Activated CD4-positive, alpha-beta T cell treated with anti-CD3 and anti-CD28 coated beads for 24 hours (primary cell): Measurements from ENCODE around the gene PCF11.
"Not testable (repeated sequence)": the region's sequence is repeated elsewhere in the genome, so short reads cannot be mapped to it uniquely, and the experiment has no call there.

Source experiments
- DNase-seq, 2 donors: peaks; one replicate each; pipeline ENCODE4 v3.0.0-alpha.2; 2020; ENCODE audit warnings: low read depth in 2 of 2

The PCF11 gene

DNA sequence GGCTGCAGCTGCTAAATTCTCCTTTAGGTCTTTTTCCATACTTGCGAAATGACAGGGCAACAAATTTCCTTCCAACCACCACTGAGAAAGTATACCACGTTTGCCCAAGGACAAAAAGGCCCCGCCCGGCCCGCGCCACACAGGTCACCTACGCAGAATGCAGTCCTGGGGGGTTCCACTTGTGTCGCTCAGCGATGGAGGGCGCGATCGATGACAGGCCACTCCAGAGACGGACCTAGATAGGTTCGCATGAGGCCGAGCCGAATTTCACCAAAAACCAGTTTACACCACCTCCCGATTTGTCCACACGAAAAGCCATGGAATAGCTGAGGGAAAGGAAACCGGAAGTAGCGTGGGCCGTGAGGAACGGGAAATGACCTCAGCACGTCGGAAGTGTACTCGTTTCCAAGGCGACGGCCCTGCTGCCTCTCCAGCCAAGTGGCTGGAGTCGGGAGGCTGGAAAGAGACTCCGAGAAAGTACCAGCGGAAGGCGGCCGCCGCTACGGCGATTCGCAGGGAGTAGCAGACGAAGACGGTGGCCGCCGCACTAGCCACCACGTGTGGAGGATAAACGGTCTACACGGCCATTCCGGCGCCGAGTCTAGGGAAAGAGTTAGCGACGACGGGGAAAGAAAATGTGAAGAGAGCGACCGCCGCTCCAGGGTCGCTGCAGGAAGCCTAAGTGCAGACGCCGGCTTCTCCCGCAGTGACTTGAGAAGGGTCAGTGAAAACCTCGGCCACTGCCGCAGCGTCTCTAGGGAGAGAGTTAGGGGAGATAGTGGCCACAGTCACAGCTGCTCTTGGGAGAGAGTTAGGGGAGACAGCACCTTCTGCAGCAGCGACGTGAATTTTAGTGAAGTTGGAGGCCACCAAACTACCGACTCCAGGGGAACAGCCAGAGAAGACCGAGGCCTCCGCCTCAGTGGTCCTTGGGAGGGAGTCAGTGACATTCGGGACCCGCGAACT lies 36.7 kb downstream of the PCF11 start, which contains the start of gene ANKRD42:
Gene ANKRD42 (plus strand): TSS at position 398 of the 966 bp plus-strand sequence. CDS start 959 bp downstream, outside the sequence.
- peak; percentile 72 to 80 for DNase-seq

DNA sequence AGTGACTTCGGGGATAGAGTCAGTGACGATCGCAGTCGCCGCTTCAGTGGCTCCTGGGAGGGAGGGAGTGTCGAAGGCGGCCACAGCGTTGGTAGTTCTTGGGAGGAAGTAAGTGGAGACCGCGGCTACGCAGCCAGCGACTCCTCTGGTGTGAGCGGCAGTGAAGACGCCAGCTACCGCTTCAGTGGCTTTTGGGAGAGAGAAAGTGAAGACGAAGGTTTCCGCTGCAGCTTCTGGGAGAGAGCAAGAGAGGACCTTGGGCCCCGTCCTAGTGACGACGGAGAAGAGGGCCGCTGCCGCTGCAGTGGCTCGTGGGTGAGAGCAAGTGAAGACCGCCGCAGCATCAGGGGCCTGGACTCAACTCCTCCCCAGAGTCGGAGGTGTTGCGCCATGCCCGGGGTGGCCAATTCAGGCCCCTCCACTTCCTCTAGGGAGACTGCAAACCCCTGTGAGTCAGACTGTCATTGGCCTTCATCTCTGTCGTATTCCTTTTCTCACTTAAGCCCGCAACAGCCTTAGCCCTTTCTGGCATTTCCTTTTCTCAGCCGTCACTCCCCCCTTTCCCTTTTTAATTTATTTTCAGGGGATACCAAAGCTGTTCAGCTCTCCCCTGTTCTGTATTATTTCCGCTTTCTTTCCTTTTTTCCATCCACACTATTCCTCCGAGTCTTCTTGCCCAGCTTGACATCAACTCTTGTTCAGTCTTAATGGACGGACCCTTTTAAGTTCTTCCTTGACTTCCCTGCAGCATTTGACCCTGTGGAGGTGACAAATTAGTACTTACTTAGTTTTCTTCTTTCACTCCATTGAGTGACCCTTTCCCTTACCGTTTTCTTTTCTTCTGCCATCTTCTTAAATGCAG lies 37.6 kb downstream of the PCF11 start:
- peak; percentile 6 to 38 for DNase-seq

DNA sequence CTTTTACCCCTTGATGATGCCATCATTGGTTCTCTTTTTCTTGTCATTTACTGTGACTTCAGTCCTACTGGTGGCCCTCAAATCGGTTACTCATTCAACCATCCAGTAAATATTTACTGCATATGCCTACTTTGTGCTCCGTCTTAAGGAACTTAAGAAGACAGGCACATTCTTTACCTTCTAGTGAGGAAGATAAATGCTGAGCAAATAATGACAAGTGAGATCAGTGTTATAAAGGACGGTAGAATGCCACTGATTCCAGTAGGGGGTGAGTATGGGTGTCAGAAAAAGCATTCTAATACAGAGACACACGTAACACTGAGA lies 38.2 kb downstream of the PCF11 start:
- DNase-seq, result no peak

DNA sequence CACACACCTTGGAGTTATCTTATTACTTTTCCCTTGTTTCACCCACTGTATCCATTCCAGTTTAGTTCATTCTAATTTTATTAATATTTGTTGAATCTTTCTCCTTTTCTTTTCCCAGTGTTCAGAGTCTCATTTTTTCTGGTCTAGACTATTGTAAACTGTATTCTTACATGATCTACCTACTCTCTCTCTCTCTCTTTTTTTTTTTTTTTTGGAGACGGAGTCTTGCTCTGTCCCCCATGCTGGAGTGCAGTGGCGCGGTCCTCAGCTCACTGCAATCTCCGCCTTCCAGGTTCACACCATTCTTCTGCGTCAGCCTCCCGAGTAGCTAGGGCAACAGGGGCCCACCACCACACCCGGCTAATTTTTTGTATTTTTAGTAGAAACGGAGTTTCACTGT lies 38.7 kb downstream of the PCF11 start:
- DNase-seq, result no peak

DNA sequence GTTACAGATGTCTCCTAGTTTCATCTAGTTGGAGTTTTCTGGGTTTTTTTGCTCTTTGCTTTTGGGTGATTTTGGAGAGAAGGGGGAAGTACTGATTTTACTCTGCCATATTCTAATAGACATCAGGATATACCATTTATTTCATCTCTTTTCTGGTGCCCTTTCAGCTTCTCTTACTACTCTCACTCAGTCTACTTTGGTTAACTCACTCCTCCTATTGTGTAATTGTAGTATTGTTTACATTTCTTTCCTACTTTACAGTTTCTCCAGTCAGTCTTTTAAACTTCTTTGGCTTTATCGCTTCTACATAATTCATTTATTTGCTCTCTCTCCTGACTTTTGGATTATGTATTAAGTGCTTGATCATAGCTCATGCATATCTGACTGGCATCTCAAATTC lies 43.1 kb downstream of the PCF11 start:
- DNase-seq, result no peak

DNA sequence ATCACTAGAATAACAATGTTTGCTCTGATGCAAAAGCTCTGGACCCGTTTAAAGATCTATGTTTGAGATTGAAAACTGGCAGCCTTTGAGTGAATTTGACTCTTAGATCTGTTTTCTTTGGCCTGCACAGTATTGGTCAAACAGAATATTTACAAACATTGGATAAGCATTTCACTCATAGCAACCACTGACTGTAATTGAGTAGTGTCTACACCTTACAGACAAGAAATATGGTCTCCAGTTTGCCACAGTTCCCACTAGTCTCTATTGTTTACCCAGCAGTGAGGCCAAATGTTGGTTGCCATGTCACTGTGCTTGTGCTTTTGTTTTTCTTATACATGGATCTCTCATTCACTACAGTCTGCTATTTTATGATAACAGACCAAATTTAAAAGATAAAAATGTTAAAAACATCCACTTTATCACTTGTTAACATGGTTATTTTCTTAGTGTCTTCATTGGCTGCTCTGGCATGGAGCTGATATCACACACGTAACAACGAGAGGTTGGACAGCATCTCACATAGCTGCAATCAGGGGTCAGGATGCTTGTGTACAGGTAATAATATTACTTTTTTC lies 48.8 kb downstream of the PCF11 start:
- no peak for DNase-seq

DNA sequence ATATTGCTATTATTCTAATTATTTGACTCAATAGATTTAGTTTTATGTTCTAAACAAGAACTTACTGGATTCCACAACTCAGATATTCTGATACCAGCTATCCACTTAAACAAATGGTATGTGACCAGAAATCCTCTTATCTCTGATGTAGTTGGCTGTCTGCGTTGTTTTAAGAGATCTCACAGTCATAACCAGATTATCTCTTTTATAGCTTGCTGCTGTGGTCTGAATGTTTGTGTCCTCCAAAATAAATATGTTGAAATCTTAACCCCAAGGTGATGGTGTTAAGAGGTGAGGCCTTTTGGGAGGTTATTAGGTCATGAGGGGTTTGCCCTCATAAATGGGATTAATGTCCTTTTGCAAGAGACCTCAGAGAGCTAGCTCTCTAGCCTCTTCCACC lies 49.3 kb downstream of the PCF11 start:
- no peak for DNase-seq

DNA sequence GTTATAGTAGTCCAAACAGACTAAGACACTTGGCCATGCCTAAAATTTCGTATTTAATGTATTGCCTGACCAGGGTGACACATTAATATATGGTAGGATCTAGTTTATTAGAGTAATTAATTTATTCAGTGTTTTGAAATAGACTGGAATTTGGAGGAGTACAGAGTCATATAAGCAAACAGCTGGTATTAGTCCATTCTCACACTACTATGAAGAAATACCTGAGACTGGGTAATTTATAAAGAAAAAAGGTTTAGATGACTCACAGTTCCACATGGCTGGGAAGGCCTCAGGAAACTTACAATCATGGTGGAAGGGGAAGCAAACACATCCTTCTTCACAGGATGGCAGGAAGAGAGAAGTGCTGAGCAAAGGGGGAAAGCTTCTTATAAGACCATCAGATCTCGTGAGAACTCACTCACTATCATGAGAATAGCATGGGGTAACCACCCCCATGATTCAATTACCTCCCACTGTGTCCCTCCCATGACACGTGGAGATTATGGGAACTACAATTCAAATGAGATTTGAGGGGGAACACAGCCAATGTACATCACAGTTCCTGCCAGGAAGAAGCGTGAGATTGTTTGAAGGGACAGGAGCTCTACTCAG lies 49.9 kb downstream of the PCF11 start:
- not testable (repeated sequence) for DNase-seq

DNA sequence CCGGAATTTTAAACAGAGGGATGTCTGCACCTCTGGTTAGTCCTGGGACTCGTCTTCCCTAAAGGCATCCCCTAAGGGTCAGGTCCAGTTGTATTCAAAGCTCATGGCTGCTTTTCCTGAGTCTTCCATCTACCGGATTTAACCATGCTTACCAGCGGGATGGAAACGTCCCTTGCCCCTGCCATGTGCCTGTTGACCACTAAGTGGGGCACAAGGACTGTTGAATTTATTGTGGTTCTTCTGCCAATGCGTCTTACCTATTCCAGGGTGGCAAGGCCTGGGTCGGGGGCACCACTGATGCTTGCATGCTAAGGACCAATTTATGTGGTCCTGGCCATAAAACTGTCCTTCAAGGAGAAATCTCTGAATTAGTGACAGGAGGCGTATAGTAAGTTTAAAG lies 62.2 kb downstream of the PCF11 start:
- no peak for DNase-seq

DNA sequence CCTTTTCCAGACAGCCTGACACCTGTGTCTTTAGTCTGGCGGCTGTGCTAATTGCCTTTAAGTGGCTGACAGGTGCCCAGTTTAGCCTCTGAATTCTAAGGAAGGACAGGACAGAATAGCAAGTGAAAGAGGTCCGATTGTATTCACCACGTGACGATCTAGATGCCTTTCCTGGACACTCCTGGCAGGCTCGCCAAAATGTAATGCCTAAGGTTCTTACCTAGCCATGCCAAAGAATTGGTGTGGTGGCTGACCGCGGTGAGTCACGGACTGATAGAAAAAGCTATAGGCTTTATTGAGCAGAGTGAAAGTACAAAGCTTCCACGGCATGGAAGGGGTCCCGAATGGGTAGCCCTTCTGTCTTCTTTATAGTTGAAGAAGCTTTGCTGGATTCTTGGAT lies 63.3 kb downstream of the PCF11 start:
- DNase-seq, result no peak

DNA sequence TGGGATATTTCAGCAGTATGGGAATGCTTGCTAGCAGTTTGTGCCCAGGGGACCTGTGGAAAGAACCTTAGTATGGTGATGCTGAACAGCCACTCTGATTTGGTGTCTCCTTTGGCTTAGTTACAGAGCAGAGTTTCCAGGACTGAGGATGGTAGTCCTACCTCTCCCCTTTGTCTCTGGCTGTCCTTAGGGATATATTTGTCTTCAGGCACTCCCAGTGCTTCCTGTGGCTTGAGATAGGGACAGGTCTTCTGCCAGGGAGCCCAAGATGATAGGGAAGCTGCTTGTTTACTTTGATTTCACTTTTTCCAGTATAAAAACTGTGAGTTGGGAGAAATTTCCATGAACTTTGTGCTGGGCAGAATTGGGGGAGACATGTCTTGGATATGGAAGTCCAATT lies 64.8 kb downstream of the PCF11 start:
- no peak for DNase-seq

DNA sequence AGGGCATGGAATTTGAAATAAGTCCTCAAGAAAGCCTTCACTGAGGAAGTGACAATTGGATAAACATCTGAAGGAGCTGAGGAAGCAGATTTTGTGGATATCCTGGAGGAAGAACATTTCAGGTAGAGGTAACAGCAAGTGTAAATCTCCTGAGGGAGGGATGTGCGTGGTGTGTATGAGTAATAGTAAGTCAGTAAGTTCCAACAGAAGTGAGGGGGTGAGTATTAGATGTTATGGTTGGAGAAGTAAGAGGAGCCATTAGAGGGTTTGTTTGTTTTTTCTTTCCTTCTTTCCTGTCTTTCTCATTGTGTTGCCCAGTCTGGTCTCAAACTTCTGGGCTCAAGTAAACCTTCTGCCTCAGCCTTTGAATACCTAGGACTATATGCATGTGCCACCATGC lies 65.6 kb downstream of the PCF11 start:
- no peak for DNase-seq

DNA sequence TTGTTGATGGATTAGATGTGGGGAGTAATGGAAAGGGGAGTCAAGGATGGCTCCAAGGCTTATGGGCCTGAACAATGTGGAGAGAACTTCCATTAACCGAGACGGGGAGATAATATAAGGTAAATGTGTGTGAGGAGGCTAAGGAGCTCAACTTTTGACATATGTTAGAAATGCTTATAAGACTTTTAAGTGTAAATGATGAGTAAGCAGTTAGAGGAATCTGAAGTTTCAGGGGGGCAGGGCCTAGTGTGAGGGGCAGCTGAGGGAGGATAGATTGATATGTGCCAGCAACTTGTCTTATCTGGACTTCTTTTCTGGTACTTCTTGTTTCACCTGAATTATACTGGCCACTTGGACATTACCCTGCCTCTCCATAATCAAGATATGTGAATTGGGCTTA lies 66.5 kb downstream of the PCF11 start:
- DNase-seq, result no peak

DNA sequence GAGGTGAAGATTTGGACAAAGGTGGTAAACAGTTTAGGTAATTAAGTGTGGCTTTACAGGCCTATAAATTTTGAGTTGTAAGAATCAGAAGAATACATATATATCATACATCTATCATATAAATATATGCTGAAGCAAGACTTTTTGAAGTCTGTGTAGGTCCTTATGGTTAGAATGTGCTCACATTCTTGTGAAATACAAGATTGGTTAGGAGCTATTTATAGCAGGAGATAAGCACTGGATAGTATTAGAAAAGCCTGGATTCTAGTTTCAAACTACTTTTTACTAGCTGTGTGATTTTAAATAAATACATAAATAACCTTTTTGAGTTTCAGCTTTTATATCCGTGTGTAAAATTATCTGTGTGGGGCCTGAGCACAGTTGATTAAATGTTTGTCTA lies 78.9 kb downstream of the PCF11 start:
- no peak for DNase-seq
